M059J (cell line): ENCODE measurements around the gene VEZT. TPM values are rescaled to one million over a fixed set of nuclear protein-coding genes. Genes with fewer than 3 reads are reported as not detected.

Source experiments
- total RNA-seq: library from RNA; depleted of rRNA; stranded (reverse); fragments of >200 nt; shearing (Covaris generic); gene quantifications from 2 replicates; pipeline ENCODE4 v1.2.3, GENCODE V29; 2014; rRNA removed

Gene VEZT
- total RNA-seq, 1 experiment from 2014 or later, result 52.6 TPM

Other genes starting within 250 kb of the VEZT start
- 249 and 426 TPM in 2 replicates for gene NDUFA12, start 214.1 kb upstream of the VEZT start, total RNA-seq
- 26.3 and 63.3 TPM in 2 replicates for gene NR2C1, start 144.2 kb upstream of the VEZT start, total RNA-seq
- gene FGD6, start 340 bp upstream of the VEZT start, total RNA-seq, result 5.4 and 7.5 TPM in 2 replicates